K562 (cell line): ENCODE results near the gene P2RY6. TPM values are rescaled to one million over a fixed set of nuclear protein-coding genes. Genes with fewer than 3 reads are reported as not detected.

Source experiments
- BMI1 ChIP-seq: fragments of 150-350 bp; IDR thresholded peaks from 2 replicates; pipeline ENCODE4 v1.6.1; 2014; ENCODE audit warnings: low read length
- C11orf30 ChIP-seq: fragments of 450-650 bp; IDR thresholded peaks from 2 replicates; pipeline ENCODE4 v1.6.1; 2016; ENCODE audit warnings: low read depth, mild to moderate bottlenecking
- EP300 ChIP-seq: IDR thresholded peaks from 2 replicates; pipeline ENCODE4 v1.6.1; 2012; ENCODE audit warnings: low read length, improper control_type of control experiment
- HDAC6 ChIP-seq: IDR thresholded peaks from 2 replicates; pipeline ENCODE4 v1.6.1; 2012; ENCODE audit warnings: low read depth, mild to moderate bottlenecking, control low read depth, inconsistent platforms, low read length, moderate library complexity
- KLF16 ChIP-seq: IDR thresholded peaks from 2 replicates; pipeline ENCODE4 v1.6.1; 2016; ENCODE audit warnings: antibody characterized with exemption
- MAFK ChIP-seq: IDR thresholded peaks from 2 replicates; pipeline ENCODE4 v1.6.1; 2011; ENCODE audit warnings: low read length, improper control_type of control experiment
- NFE2L1 ChIP-seq: fragments of 450-650 bp; IDR thresholded peaks from 2 replicates; pipeline ENCODE4 v1.6.1; 2016; ENCODE audit warnings: missing genetic modification characterization, low read depth, mild to moderate bottlenecking, missing compliant biosample characterization, moderate library complexity, borderline replicate concordance
- SIRT6 ChIP-seq: IDR thresholded peaks from one replicate; pipeline ENCODE4 v1.6.1; 2012; ENCODE audit warnings: low read depth, mild to moderate bottlenecking, control low read depth, inconsistent platforms, low read length, moderate library complexity
- ZC3H4 ChIP-seq: sonication (generic); formaldehyde crosslinking; IDR thresholded peaks from 2 replicates; pipeline ENCODE4 v1.9.0; 2021; ENCODE audit warnings: missing genetic modification reagents, borderline replicate concordance
- ZNF316 ChIP-seq: fragments of 450-650 bp; IDR thresholded peaks from 2 replicates; pipeline ENCODE4 v1.6.1; 2016
- ZNF75A ChIP-seq: fragments of 450-650 bp; formaldehyde crosslinking; IDR thresholded peaks from 2 replicates; pipeline ENCODE4 v1.4.0; 2020; ENCODE audit warnings: mild to moderate bottlenecking
- polyA plus RNA-seq, 8 experiments: library from polyadenylated mRNA; depleted of rRNA in 4 of 8; stranded (reverse) in 5 of 8; unstranded in 3 of 8; fragments of >200 nt; fragmentation: Nextera tagmentation in 2 of 8; fragmentation: Illumina TruSeq in 1 of 8; extraction: Ambion mirVana in 2 of 8; extraction: Trizol in 1 of 8; gene quantifications; 2 replicates each; pipeline versions ENCODE4 v1.2.1 to v1.2.3, GENCODE V29; 2011 to 2014; ENCODE audit warnings: inconsistent platforms in 1 of 8, missing spikeins in 1 of 8
- total RNA-seq, 7 experiments: library from RNA; depleted of rRNA in 6 of 7; stranded (reverse); fragments of >200 nt in 6 of 7; fragmentation: Illumina TruSeq in 2 of 7; extraction: Trizol in 2 of 7; gene quantifications; 2 replicates each; pipeline versions ENCODE4 v1.2.1 to v1.2.3, GENCODE V29; 2011 to 2021; ENCODE audit warnings: low replicate concordance in 1 of 7
- TF ChIP-seq, protein P1 (sequence below), 2 experiments: IDR thresholded peaks in 1 of 2; conservative IDR thresholded peaks in 1 of 2; 2 replicates each; pipeline ENCODE4 v1.6.1; 2016; ENCODE audit warnings: low read depth in 2 of 2, mild to moderate bottlenecking in 1 of 2, missing compliant biosample characterization in 1 of 2, missing genetic modification characterization in 1 of 2, moderate library complexity in 1 of 2
- TF ChIP-seq, protein P2 (sequence below): fragments of 150-350 bp; conservative IDR thresholded peaks from 2 replicates; pipeline ENCODE4 v1.6.1; 2014; ENCODE audit warnings: low read length
- TF ChIP-seq, protein P3 (sequence below): sonication (generic); formaldehyde crosslinking; IDR thresholded peaks from 2 replicates; pipeline ENCODE4 v1.8.1; 2023; ENCODE audit warnings: mild to moderate bottlenecking, missing genetic modification reagents, moderate library complexity
- TF ChIP-seq, protein P4 (sequence below): sonication (generic); formaldehyde crosslinking; IDR thresholded peaks from 2 replicates; pipeline ENCODE4 v1.8.0; 2023; ENCODE audit warnings: mild to moderate bottlenecking, missing genetic modification reagents

Gene P2RY6
- total and polyA plus RNA-seq, 9 of the 15 experiments (the other 6 are each of a cell fraction or from before 2014, with no cell fraction given): not detected

DNA sequence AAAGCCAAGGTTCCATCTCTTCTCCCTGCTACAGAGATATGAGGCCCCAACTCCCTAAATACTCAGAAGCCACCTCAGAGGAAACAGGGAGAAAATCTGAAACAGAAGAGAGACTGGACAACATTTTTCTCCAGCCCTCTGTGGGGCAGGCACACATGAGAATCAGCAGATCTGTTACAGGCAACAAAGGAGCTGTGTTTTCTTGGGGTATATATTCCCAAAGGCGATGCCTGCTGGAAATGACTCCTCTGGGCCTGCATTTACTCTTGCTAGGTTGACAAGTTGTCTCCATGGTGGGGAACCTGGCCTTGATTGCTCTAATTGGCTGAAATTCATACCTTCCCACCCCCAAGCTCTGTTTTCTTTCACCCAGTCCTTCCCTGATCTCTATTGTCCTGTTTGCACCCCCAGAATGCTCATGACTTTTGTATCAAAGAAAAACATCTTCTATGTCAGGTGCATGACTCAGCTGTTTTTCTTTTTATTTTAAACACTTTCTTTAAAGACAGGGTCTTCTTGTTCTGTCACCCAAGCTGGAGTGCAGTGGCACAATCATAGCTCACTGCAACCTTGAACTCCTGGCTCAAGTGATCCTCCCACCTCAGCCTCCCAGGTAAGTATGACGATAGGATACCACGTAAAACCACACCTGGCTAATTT, 23.5 kb upstream of the P2RY6 start (continued):
- TF ChIP-seq SIRT6 (no peak), ZC3H4 (CRISPR knock-in tag) (no peak), KLF16 (no peak), MAFK (peak; percentile 59; the same call in 1 of the 2 replicates), C11orf30 (peak; percentile 74), ZNF75A (CRISPR knock-in tag) (no peak), EP300 (no peak), HDAC6 (no peak), NFE2L1 (tag) (peak; percentile 82), ZNF316 (peak; percentile 90), BMI1 (no peak)
- TF ChIP-seq, protein P1, sequence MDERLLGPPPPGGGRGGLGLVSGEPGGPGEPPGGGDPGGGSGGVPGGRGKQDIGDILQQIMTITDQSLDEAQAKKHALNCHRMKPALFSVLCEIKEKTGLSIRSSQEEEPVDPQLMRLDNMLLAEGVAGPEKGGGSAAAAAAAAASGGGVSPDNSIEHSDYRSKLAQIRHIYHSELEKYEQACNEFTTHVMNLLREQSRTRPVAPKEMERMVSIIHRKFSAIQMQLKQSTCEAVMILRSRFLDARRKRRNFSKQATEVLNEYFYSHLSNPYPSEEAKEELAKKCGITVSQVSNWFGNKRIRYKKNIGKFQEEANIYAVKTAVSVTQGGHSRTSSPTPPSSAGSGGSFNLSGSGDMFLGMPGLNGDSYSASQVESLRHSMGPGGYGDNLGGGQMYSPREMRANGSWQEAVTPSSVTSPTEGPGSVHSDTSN (CRISPR knock-in tag; IDR thresholded peaks at IDR 0.05; ENCODE audit: low read depth): no peak
- TF ChIP-seq, protein P1 (tag; conservative IDR thresholded peaks at IDR 0.05; ENCODE audit: low read depth): no peak
- TF ChIP-seq, protein P2, sequence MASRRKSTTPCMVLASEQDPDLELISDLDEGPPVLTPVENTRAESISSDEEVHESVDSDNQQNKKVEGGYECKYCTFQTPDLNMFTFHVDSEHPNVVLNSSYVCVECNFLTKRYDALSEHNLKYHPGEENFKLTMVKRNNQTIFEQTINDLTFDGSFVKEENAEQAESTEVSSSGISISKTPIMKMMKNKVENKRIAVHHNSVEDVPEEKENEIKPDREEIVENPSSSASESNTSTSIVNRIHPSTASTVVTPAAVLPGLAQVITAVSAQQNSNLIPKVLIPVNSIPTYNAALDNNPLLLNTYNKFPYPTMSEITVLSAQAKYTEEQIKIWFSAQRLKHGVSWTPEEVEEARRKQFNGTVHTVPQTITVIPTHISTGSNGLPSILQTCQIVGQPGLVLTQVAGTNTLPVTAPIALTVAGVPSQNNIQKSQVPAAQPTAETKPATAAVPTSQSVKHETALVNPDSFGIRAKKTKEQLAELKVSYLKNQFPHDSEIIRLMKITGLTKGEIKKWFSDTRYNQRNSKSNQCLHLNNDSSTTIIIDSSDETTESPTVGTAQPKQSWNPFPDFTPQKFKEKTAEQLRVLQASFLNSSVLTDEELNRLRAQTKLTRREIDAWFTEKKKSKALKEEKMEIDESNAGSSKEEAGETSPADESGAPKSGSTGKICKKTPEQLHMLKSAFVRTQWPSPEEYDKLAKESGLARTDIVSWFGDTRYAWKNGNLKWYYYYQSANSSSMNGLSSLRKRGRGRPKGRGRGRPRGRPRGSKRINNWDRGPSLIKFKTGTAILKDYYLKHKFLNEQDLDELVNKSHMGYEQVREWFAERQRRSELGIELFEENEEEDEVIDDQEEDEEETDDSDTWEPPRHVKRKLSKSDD: no peak
- TF ChIP-seq, protein P3, sequence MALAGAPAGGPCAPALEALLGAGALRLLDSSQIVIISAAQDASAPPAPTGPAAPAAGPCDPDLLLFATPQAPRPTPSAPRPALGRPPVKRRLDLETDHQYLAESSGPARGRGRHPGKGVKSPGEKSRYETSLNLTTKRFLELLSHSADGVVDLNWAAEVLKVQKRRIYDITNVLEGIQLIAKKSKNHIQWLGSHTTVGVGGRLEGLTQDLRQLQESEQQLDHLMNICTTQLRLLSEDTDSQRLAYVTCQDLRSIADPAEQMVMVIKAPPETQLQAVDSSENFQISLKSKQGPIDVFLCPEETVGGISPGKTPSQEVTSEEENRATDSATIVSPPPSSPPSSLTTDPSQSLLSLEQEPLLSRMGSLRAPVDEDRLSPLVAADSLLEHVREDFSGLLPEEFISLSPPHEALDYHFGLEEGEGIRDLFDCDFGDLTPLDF: no peak
- TF ChIP-seq, protein P4, sequence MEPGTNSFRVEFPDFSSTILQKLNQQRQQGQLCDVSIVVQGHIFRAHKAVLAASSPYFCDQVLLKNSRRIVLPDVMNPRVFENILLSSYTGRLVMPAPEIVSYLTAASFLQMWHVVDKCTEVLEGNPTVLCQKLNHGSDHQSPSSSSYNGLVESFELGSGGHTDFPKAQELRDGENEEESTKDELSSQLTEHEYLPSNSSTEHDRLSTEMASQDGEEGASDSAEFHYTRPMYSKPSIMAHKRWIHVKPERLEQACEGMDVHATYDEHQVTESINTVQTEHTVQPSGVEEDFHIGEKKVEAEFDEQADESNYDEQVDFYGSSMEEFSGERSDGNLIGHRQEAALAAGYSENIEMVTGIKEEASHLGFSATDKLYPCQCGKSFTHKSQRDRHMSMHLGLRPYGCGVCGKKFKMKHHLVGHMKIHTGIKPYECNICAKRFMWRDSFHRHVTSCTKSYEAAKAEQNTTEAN (CRISPR knock-in tag): no peak
